GM23338 (cell line): ENCODE measurements around the gene M6PR.

Source experiments
- CREB1 ChIP-seq: fragments of 250-450 bp; sonication (Bioruptor Pico); IDR thresholded peaks from 2 replicates; pipeline ENCODE4 v1.5.0; 2020; ENCODE audit warnings: low read depth, mild to moderate bottlenecking, moderate library complexity
- CTCF ChIP-seq, 2 experiments: fragments of 200-600 bp in 1 of 2; sonication (generic) in 1 of 2; conservative IDR thresholded peaks; 2 replicates each; pipeline versions ENCODE4 v1.5.1 to v1.6.1; 2016 to 2017; ENCODE audit warnings: antibody characterized with exemption in 2 of 2, low read depth in 2 of 2, mild to moderate bottlenecking in 2 of 2, moderate library complexity in 1 of 2
- ETS1 ChIP-seq: IDR thresholded peaks from 2 replicates; pipeline ENCODE4 v1.6.1; 2016; ENCODE audit warnings: antibody characterized with exemption
- EZH2 ChIP-seq: fragments of 200-600 bp; sonication (generic); IDR thresholded peaks from one replicate; pipeline ENCODE4 v1.8.0; 2017; ENCODE audit warnings: antibody characterized with exemption, mild to moderate bottlenecking, low read depth; ENCODE audit not compliant: unreplicated experiment
- EZH2phosphoT487 ChIP-seq: fragments of 200-600 bp; sonication (generic); IDR thresholded peaks from one replicate; pipeline ENCODE4 v1.8.1; 2018; ENCODE audit warnings: antibody characterized with exemption; ENCODE audit not compliant: unreplicated experiment
- JUNB ChIP-seq: IDR thresholded peaks from one replicate; pipeline ENCODE4 v1.6.1; 2016; ENCODE audit warnings: antibody characterized with exemption; ENCODE audit not compliant: unreplicated experiment
- POLR2AphosphoS5 ChIP-seq: IDR thresholded peaks from 2 replicates; pipeline ENCODE4 v1.6.1; 2016; ENCODE audit warnings: antibody characterized with exemption, low read depth
- STAT1 ChIP-seq: IDR thresholded peaks from one replicate; pipeline ENCODE4 v1.6.1; 2016; ENCODE audit warnings: antibody characterized with exemption; ENCODE audit not compliant: unreplicated experiment
- ZNF114 ChIP-seq: fragments of 250-450 bp; sonication (Bioruptor Pico); IDR thresholded peaks from 2 replicates; pipeline ENCODE4 v1.5.0; 2020; ENCODE audit warnings: mild to moderate bottlenecking, moderate library complexity
- ZNF331 ChIP-seq: fragments of 250-450 bp; sonication (Bioruptor Pico); IDR thresholded peaks from 2 replicates; pipeline ENCODE4 v1.5.0; 2020; ENCODE audit warnings: low read depth, mild to moderate bottlenecking, moderate library complexity
- TF ChIP-seq, protein P1 (sequence below): IDR thresholded peaks from one replicate; pipeline ENCODE4 v1.6.1; 2018; ENCODE audit warnings: antibody characterized with exemption; ENCODE audit not compliant: unreplicated experiment
- TF ChIP-seq, protein P2 (sequence below): fragments of 250-450 bp; sonication (Bioruptor Pico); IDR thresholded peaks from 2 replicates; pipeline ENCODE4 v1.5.0; 2020; ENCODE audit warnings: mild to moderate bottlenecking, moderate library complexity

GRCh38 chr12:8950702-8951478 is 1.4 kb upstream of the M6PR start:
- TF ChIP-seq POLR2AphosphoS5: no peak
- no peak for TF ChIP-seq CTCF (conservative IDR thresholded peaks at IDR 0.05; ENCODE audit: low read depth in 2 of 2)
- TF ChIP-seq EZH2phosphoT487: no peak
- TF ChIP-seq JUNB: no peak
- TF ChIP-seq STAT1: no peak
- no peak for TF ChIP-seq ZNF114 (CRISPR knock-in tag)
- TF ChIP-seq EZH2: no peak
- TF ChIP-seq CREB1: no peak
- TF ChIP-seq, protein P1, sequence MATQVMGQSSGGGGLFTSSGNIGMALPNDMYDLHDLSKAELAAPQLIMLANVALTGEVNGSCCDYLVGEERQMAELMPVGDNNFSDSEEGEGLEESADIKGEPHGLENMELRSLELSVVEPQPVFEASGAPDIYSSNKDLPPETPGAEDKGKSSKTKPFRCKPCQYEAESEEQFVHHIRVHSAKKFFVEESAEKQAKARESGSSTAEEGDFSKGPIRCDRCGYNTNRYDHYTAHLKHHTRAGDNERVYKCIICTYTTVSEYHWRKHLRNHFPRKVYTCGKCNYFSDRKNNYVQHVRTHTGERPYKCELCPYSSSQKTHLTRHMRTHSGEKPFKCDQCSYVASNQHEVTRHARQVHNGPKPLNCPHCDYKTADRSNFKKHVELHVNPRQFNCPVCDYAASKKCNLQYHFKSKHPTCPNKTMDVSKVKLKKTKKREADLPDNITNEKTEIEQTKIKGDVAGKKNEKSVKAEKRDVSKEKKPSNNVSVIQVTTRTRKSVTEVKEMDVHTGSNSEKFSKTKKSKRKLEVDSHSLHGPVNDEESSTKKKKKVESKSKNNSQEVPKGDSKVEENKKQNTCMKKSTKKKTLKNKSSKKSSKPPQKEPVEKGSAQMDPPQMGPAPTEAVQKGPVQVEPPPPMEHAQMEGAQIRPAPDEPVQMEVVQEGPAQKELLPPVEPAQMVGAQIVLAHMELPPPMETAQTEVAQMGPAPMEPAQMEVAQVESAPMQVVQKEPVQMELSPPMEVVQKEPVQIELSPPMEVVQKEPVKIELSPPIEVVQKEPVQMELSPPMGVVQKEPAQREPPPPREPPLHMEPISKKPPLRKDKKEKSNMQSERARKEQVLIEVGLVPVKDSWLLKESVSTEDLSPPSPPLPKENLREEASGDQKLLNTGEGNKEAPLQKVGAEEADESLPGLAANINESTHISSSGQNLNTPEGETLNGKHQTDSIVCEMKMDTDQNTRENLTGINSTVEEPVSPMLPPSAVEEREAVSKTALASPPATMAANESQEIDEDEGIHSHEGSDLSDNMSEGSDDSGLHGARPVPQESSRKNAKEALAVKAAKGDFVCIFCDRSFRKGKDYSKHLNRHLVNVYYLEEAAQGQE: no peak
- TF ChIP-seq ETS1: no peak
- TF ChIP-seq ZNF331 (CRISPR knock-in tag): no peak
- TF ChIP-seq, protein P2, sequence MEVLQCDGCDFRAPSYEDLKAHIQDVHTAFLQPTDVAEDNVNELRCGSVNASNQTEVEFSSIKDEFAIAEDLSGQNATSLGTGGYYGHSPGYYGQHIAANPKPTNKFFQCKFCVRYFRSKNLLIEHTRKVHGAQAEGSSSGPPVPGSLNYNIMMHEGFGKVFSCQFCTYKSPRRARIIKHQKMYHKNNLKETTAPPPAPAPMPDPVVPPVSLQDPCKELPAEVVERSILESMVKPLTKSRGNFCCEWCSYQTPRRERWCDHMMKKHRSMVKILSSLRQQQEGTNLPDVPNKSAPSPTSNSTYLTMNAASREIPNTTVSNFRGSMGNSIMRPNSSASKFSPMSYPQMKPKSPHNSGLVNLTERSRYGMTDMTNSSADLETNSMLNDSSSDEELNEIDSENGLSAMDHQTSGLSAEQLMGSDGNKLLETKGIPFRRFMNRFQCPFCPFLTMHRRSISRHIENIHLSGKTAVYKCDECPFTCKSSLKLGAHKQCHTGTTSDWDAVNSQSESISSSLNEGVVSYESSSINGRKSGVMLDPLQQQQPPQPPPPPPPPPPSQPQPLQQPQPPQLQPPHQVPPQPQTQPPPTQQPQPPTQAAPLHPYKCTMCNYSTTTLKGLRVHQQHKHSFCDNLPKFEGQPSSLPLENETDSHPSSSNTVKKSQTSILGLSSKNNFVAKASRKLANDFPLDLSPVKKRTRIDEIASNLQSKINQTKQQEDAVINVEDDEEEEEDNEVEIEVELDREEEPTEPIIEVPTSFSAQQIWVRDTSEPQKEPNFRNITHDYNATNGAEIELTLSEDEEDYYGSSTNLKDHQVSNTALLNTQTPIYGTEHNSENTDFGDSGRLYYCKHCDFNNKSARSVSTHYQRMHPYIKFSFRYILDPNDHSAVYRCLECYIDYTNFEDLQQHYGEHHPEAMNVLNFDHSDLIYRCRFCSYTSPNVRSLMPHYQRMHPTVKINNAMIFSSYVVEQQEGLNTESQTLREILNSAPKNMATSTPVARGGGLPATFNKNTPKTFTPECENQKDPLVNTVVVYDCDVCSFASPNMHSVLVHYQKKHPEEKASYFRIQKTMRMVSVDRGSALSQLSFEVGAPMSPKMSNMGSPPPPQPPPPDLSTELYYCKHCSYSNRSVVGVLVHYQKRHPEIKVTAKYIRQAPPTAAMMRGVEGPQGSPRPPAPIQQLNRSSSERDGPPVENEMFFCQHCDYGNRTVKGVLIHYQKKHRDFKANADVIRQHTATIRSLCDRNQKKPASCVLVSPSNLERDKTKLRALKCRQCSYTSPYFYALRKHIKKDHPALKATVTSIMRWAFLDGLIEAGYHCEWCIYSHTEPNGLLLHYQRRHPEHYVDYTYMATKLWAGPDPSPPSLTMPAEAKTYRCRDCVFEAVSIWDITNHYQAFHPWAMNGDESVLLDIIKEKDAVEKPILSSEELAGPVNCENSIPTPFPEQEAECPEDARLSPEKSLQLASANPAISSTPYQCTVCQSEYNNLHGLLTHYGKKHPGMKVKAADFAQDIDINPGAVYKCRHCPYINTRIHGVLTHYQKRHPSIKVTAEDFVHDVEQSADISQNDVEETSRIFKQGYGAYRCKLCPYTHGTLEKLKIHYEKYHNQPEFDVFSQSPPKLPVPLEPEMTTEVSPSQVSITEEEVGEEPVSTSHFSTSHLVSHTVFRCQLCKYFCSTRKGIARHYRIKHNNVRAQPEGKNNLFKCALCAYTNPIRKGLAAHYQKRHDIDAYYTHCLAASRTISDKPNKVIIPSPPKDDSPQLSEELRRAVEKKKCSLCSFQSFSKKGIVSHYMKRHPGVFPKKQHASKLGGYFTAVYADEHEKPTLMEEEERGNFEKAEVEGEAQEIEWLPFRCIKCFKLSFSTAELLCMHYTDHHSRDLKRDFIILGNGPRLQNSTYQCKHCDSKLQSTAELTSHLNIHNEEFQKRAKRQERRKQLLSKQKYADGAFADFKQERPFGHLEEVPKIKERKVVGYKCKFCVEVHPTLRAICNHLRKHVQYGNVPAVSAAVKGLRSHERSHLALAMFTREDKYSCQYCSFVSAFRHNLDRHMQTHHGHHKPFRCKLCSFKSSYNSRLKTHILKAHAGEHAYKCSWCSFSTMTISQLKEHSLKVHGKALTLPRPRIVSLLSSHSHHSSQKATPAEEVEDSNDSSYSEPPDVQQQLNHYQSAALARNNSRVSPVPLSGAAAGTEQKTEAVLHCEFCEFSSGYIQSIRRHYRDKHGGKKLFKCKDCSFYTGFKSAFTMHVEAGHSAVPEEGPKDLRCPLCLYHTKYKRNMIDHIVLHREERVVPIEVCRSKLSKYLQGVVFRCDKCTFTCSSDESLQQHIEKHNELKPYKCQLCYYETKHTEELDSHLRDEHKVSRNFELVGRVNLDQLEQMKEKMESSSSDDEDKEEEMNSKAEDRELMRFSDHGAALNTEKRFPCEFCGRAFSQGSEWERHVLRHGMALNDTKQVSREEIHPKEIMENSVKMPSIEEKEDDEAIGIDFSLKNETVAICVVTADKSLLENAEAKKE: no peak
